SK-N-SH treated with all-trans-retinoic acid at 6 μM for 48 hours (cell line): Measurements from ENCODE around the gene TIGD6.

Source experiments
- CREB5 ChIP-seq: fragments of 250-450 bp; sonication (Bioruptor Pico); IDR thresholded peaks from 2 replicates; pipeline ENCODE4 v1.5.1; 2020; ENCODE audit warnings: low read depth, mild to moderate bottlenecking, moderate library complexity
- PATZ1 ChIP-seq: fragments of 250-450 bp; sonication (Bioruptor Pico); IDR thresholded peaks from 2 replicates; pipeline ENCODE4 v1.8.0; 2020; ENCODE audit warnings: mild to moderate bottlenecking, moderate library complexity, borderline replicate concordance
- ZFP3 ChIP-seq: fragments of 250-450 bp; sonication (Bioruptor Pico); IDR thresholded peaks from 2 replicates; pipeline ENCODE4 v1.5.0; 2020; ENCODE audit warnings: mild to moderate bottlenecking, moderate library complexity
- ZFP30 ChIP-seq: fragments of 450-650 bp; formaldehyde crosslinking; IDR thresholded peaks from 2 replicates; pipeline ENCODE4 v1.5.0; 2022; ENCODE audit warnings: mild to moderate bottlenecking, moderate library complexity
- ZNF70 ChIP-seq: fragments of 450-650 bp; formaldehyde crosslinking; IDR thresholded peaks from 2 replicates; pipeline ENCODE4 v1.5.0; 2020; ENCODE audit warnings: mild to moderate bottlenecking, moderate library complexity
- TF ChIP-seq, protein P1 (sequence below): fragments of 250-450 bp; sonication (Bioruptor Pico); IDR thresholded peaks from 2 replicates; pipeline ENCODE4 v1.8.0; 2021; ENCODE audit warnings: low read depth, mild to moderate bottlenecking, moderate library complexity, borderline replicate concordance

DNA sequence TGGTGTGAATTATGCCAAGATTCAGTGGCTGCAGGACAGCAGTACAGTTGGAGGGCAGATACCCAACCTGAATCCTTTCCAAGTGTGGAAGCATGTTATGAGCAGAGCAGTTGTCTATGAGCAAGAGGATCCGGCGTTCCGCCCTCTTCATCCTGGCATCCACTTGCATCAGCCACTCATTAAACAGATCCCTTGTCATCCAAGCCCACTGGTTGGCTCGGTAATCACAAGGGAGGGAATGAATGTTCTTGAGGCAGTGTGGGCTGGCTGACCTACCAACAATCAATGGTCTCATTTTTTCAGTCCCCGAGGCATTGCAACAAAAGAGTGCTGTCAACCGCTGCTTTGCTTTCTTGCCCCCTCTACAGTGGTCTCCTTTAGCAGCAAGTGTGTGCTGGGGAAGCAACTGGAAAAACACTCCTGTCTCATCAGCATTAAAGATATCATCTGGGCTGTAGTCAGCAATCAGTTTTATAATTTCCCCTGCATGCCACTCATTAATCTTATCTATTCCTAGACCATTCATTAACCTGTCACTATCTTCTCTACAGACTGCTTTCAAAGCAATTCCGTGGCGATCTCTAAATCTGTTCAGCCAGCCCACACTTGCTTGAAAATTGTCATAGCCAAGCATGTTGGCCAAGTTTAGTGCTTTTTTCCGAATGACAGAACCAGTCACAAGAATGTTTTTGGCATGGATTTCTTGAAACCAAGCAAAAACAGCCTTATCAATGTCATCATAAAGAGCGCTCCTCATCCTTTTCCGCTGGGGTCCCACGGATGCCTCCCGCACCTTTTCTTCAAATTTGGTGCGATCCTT is 4.9 kb downstream of the TIGD6 start:
- TF ChIP-seq CREB5 (CRISPR knock-in tag) (no peak), ZNF70 (CRISPR knock-in tag) (no peak), ZFP30 (CRISPR knock-in tag) (no peak), ZFP3 (CRISPR knock-in tag) (no peak), PATZ1 (CRISPR knock-in tag) (no peak)
- TF ChIP-seq, protein P1, sequence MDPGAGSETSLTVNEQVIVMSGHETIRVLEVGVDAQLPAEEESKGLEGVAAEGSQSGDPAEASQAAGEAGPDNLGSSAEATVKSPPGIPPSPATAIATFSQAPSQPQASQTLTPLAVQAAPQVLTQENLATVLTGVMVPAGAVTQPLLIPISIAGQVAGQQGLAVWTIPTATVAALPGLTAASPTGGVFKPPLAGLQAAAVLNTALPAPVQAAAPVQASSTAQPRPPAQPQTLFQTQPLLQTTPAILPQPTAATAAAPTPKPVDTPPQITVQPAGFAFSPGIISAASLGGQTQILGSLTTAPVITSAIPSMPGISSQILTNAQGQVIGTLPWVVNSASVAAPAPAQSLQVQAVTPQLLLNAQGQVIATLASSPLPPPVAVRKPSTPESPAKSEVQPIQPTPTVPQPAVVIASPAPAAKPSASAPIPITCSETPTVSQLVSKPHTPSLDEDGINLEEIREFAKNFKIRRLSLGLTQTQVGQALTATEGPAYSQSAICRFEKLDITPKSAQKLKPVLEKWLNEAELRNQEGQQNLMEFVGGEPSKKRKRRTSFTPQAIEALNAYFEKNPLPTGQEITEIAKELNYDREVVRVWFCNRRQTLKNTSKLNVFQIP = no peak
